ENCODE measurements around the gene POU4F3. TPM values are rescaled to one million over a fixed set of nuclear protein-coding genes. Genes with fewer than 3 reads are reported as not detected.
"Not testable (repeated sequence)": the region's sequence is repeated elsewhere in the genome, so short reads cannot be mapped to it uniquely, and the experiment has no call there.

Gene POU4F3
- polyA plus RNA-seq (2011; rRNA removed) (0.02 and 0.04 TPM in 2 replicates), polyA minus RNA-seq (2011; rRNA and poly(A)+ RNA removed) (not detected in 2 replicates)

GRCh38 chr5:146338774-146339714 is at the start of gene POU4F3:
Gene POU4F3, plus strand, starts transcription at chr5:146338839. Its CDS starts 274 bp downstream, at chr5:146339113.
- no peak within 1 kb of the TSS for H3K4me3 ChIP-seq (ENCODE audit: low read depth, low read length)
- DNase-seq (ENCODE audit: low read depth, low spot score): no peak
- CTCF ChIA-PET: no interaction called here
- POLR2A ChIA-PET: no interaction called here
- no peak for TF ChIP-seq CTCF (IDR thresholded peaks at IDR 0.05; ENCODE audit: low read depth, low read length)
- no peak within 1 kb of the TSS for H3K27ac ChIP-seq (ENCODE audit: low read depth, low read length)
- H3K27me3 ChIP-seq (ENCODE audit: control insufficient read depth, insufficient read depth, low read length): peaks cover 92% of the 10 kb centered on the region
- peaks cover 10% of the 10 kb centered on the region; the same call in 1 of the 2 replicates for H3K9me3 ChIP-seq (ENCODE audit: control insufficient read depth, insufficient read depth, low read length)

GRCh38 chr5:146290318-146290717 is 48.3 kb upstream of the POU4F3 start:
- DNase-seq (ENCODE audit: low read depth, low spot score): no peak
- POLR2A ChIA-PET: no interaction called here
- no peak for TF ChIP-seq CTCF (IDR thresholded peaks at IDR 0.05; ENCODE audit: low read depth, low read length)

GRCh38 chr5:146291421-146292074 is 47.1 kb upstream of the POU4F3 start:
- DNase-seq (ENCODE audit: low read depth, low spot score): no peak
- CTCF ChIA-PET: interaction anchor here (1.3 kb wide), 1 partner anchor 137 kb away, joined by 7 read pairs; no protein-coding TSS in a partner anchor

More at GRCh38 chr5:146290318-146290717, 48.3 kb upstream of the POU4F3 start:
- H3K27ac ChIP-seq (ENCODE audit: low read depth, low read length): no peak overlapping the region
- no peak overlapping the region for H3K4me3 ChIP-seq (ENCODE audit: low read depth, low read length)
- H3K9me3 ChIP-seq (ENCODE audit: control insufficient read depth, insufficient read depth, low read length): no peaks in the 10 kb centered on the region
- no peaks in the 10 kb centered on the region for H3K27me3 ChIP-seq (ENCODE audit: control insufficient read depth, insufficient read depth, low read length)
- CTCF ChIA-PET: interaction anchor here (0.5 to 1.6 kb wide), 7 partner anchors 12 to 1270 kb away, joined by 3 to 9 read pairs (median 3); no protein-coding TSS in a partner anchor

GRCh38 chr5:146296245-146296644 is 42.4 kb upstream of the POU4F3 start:
- ChIA-PET CTCF (no interaction called here), POLR2A (interaction anchor here (0.6 kb wide), 1 partner anchor 216 kb away, joined by 3 read pairs; no protein-coding TSS in a partner anchor)

More at GRCh38 chr5:146291421-146292074, 47.1 kb upstream of the POU4F3 start:
- POLR2A ChIA-PET: no interaction called here
- TF ChIP-seq CTCF (IDR thresholded peaks at IDR 0.05; ENCODE audit: low read depth, low read length): peak; percentile 63
- no peaks in the 10 kb centered on the region for H3K9me3 ChIP-seq (ENCODE audit: control insufficient read depth, insufficient read depth, low read length)
- no peaks in the 10 kb centered on the region for H3K27me3 ChIP-seq (ENCODE audit: control insufficient read depth, insufficient read depth, low read length)
- no peak overlapping the region for H3K27ac ChIP-seq (ENCODE audit: low read depth, low read length)
- no peak overlapping the region for H3K4me3 ChIP-seq (ENCODE audit: low read depth, low read length)

GRCh38 chr5:146298920-146299319 is 39.7 kb upstream of the POU4F3 start:
- POLR2A ChIA-PET: not testable (repeated sequence)
- CTCF ChIA-PET: interaction anchor here (0.6 to 1.1 kb wide), 2 partner anchors 13 to 148 kb away, joined by 3 read pairs; partner anchors contain the start of gene TCERG1

More at GRCh38 chr5:146296245-146296644, 42.4 kb upstream of the POU4F3 start:
- Histone ChIP-seq H3K9me3 (ENCODE audit: control insufficient read depth, insufficient read depth, low read length) (no peaks in the 10 kb centered on the region), H3K27ac (ENCODE audit: low read depth, low read length) (no peak overlapping the region), H3K4me3 (ENCODE audit: low read depth, low read length) (no peak overlapping the region), H3K27me3 (ENCODE audit: control insufficient read depth, insufficient read depth, low read length) (no peaks in the 10 kb centered on the region)
- TF ChIP-seq CTCF (IDR thresholded peaks at IDR 0.05; ENCODE audit: low read depth, low read length): no peak
- DNase-seq (ENCODE audit: low read depth, low spot score): no peak

More at GRCh38 chr5:146298920-146299319, 39.7 kb upstream of the POU4F3 start:
- not testable (repeated sequence) for H3K4me3 ChIP-seq (ENCODE audit: low read depth, low read length); H3K27me3 ChIP-seq (ENCODE audit: control insufficient read depth, insufficient read depth, low read length); DNase-seq (ENCODE audit: low read depth, low spot score); H3K27ac ChIP-seq (ENCODE audit: low read depth, low read length); H3K9me3 ChIP-seq (ENCODE audit: control insufficient read depth, insufficient read depth, low read length)
